ENCODE results near the gene TNFRSF13B. TPM values are rescaled to one million over a fixed set of nuclear protein-coding genes. Genes with fewer than 3 reads are reported as not detected.
"Not testable (repeated sequence)": the region's sequence is repeated elsewhere in the genome, so short reads cannot be mapped to it uniquely, and the experiment has no call there.

Gene TNFRSF13B
- total and polyA plus RNA-seq, 5 donors = not detected

DNA sequence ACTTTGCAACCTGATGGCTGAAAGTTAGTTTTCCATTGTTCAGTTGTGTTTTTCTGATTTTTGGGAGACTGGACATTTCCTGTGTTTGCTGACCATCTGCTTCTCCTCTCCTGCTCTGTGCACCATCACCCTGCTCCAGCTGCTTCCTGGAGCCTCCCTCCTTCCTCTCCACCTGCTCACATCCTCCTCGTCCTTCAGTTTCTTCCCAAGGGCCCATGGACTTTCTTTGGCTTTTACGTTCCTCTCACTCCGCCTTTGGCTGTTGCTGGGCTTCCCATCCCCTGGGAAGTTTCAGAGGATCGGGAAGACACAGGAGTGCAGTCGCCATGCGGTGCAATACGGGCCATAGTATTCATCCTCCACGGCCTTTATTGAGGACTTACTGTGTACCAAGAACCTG lies 61.6 kb downstream of the TNFRSF13B start:
- no peak overlapping the region for H3K4me3 ChIP-seq (ENCODE audit: low read length)
- H3K27ac ChIP-seq (ENCODE audit: low read length) = no peak overlapping the region
- 61% methylated on average over 8 of the region's 8 CpGs for WGBS
- H3K27me3 ChIP-seq (ENCODE audit: control insufficient read depth, insufficient read depth) = no peaks in the 10 kb centered on the region
- intact Hi-C loops (cut with DNase I) = no loop called here
- DNase-seq (no peak), ATAC-seq (no peak)
- H3K9me3 ChIP-seq (ENCODE audit: control insufficient read depth, low read length) = no peaks in the 10 kb centered on the region
- no peaks in the 10 kb centered on the region for H3K4me1 ChIP-seq (ENCODE audit: control insufficient read depth, insufficient read depth, low read length)

DNA sequence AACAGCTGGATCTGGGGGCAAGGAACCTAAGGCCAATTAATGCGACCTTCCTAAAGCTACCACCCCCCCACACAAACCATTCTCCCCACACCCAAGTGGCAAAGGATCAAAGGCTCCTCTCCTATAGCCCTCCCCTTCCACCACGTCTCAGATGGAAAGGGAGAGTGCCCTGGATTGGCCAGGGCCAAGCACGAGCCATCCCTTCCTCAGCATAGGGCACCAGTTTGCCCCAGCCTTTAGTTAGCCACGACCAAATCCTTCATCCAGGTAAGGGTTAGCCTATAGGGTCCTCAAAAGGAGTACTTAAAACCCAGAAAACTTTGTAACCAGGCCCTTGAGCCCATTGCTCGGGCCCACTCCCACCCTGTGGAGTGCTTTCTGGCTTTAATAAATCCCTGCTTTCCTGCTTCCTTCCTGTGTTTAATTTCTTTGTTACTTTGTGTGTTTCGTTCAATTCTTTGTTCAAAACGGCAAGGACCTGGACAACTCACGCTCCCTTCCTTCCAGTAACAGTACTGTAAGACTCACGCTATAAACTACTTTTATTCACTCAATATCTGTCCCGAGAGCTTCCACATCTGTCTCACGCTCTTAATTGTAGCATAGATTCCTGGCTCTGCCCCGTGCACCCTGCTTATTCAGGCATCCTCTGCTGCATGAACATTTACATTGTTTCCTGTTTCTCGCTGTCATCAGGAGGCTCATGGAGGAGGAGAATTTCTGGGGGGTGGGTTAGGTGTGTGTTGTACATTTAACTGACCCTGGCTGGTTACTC lies 62.3 kb downstream of the TNFRSF13B start:
- H3K9me3 ChIP-seq (ENCODE audit: control insufficient read depth, low read length) = no peaks in the 10 kb centered on the region
- 54% methylated on average over 13 of the region's 13 CpGs for WGBS
- no peak overlapping the region for H3K4me3 ChIP-seq (ENCODE audit: low read length)
- DNase-seq (no peak), ATAC-seq (no peak)
- H3K4me1 ChIP-seq (ENCODE audit: control insufficient read depth, insufficient read depth, low read length) = no peaks in the 10 kb centered on the region
- no peaks in the 10 kb centered on the region for H3K27me3 ChIP-seq (ENCODE audit: control insufficient read depth, insufficient read depth)
- H3K27ac ChIP-seq (ENCODE audit: low read length) = no peak overlapping the region
- intact Hi-C loops (cut with DNase I) = no loop called here

DNA sequence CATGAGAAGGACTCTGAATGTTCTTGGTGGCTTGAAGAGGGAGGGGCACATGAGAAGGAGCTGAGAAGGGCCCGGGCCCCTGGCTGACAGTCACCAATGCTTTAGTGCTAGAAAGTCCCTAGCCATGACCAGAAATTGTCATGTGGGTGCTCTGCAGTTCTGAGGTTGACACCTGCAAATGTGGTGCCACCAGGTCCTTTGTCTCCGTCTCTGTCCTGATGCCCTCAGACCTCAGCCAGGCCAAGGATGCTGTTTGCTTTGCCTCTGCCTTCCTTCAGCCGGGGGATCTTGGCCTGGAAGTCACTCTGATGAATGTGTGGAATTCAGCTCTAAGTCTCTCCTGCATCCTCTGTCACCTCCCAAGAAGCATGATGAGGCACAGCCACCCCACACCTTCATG lies 63.6 kb downstream of the TNFRSF13B start:
- H3K9me3 ChIP-seq (ENCODE audit: control insufficient read depth, low read length) = no peaks in the 10 kb centered on the region
- no peaks in the 10 kb centered on the region for H3K4me1 ChIP-seq (ENCODE audit: control insufficient read depth, insufficient read depth, low read length)
- no peak overlapping the region for H3K27ac ChIP-seq (ENCODE audit: low read length)
- intact Hi-C loops (cut with DNase I) = no loop called here
- no peak overlapping the region for H3K4me3 ChIP-seq (ENCODE audit: low read length)
- DNase-seq (no peak), ATAC-seq (no peak)
- 83% methylated on average over 3 of the region's 3 CpGs for WGBS
- H3K27me3 ChIP-seq (ENCODE audit: control insufficient read depth, insufficient read depth) = no peaks in the 10 kb centered on the region

DNA sequence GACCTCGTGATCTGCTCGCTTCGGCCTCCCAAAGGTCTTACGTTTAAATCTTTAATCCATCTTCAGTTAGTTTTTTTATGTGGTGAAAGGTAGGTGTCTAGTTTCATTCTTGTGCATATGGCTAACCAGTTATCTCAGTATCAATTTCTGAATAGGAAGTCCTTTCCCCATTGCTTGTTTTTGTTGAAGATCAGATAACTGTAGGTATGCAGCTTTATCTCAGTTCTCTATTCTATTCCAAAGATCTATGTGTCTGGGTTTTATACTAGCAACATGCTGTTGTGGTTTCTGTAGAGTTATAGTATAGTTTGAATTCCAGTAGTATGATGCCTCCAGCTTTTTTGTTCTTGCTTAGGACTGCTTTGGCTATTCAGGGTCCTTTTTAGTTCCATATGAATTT lies 65.2 kb downstream of the TNFRSF13B start:
- no peak overlapping the region for H3K4me3 ChIP-seq (ENCODE audit: low read length)
- WGBS = 88% methylated on average over 4 of the region's 4 CpGs
- no peak for DNase-seq
- H3K4me1 ChIP-seq (ENCODE audit: control insufficient read depth, insufficient read depth, low read length) = no peaks in the 10 kb centered on the region
- ATAC-seq = no peak
- intact Hi-C loops (cut with DNase I) = no loop called here
- H3K27me3 ChIP-seq (ENCODE audit: control insufficient read depth, insufficient read depth) = no peaks in the 10 kb centered on the region
- no peak overlapping the region for H3K27ac ChIP-seq (ENCODE audit: low read length)
- no peaks in the 10 kb centered on the region for H3K9me3 ChIP-seq (ENCODE audit: control insufficient read depth, low read length)

DNA sequence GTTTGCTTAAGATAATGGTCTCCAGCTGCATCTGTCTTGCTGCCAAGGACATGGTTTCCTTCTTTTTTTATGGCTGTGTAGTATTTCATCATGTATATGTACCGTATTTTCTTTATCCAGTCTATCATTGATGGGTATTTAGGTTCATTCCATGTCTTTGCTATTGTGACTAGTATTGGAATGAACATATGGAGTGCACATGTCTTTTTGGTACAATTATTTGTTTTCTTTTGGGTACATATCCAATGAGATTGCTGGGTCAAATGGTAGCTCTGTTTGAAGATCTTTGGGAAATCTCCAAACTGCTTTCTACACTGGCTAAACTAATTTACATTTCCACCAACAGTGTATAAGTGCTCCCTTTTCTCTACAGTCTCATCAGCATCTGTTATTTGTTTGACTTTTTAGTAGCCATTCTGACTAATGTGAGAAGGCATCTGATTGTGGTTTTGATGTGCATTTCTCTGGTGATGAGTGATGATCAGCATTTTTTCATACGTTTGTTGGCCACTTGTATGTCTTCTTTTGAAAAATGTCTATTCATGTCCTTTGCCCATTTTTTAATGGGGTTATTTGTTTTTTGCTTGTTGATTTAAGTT lies 66.2 kb downstream of the TNFRSF13B start:
- WGBS = 42% methylated on average over 2 of the region's 2 CpGs
- no peak for ATAC-seq
- intact Hi-C loops (cut with DNase I) = no loop called here
- Histone ChIP-seq H3K9me3 (ENCODE audit: control insufficient read depth, low read length) (no peaks in the 10 kb centered on the region), H3K27ac (ENCODE audit: low read length) (no peak overlapping the region), H3K4me3 (ENCODE audit: low read length) (no peak overlapping the region), H3K27me3 (ENCODE audit: control insufficient read depth, insufficient read depth) (no peaks in the 10 kb centered on the region), H3K4me1 (ENCODE audit: control insufficient read depth, insufficient read depth, low read length) (no peaks in the 10 kb centered on the region)
- DNase-seq = no peak

DNA sequence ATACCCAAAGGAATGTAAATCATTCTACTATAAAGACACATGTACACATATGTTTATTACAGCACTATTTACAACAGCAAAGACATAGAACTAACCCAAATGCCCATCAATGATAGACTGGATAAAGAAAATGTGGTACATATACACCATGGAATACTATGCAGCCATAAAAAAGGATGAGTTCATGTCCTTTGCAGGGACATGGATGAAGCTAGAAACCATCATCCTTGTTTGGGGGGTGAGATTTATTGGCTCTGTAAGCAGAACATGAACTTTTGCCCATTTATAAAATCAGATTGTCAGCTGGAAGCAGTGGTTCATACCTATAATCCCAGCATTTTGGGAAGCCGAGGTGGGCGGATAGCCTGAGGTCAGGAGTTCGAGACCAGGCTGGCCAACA lies 68.8 kb downstream of the TNFRSF13B start:
- H3K4me1 ChIP-seq (ENCODE audit: control insufficient read depth, insufficient read depth, low read length); intact Hi-C loops (cut with DNase I); H3K4me3 ChIP-seq (ENCODE audit: low read length); H3K9me3 ChIP-seq (ENCODE audit: control insufficient read depth, low read length); DNase-seq; H3K27me3 ChIP-seq (ENCODE audit: control insufficient read depth, insufficient read depth); ATAC-seq; H3K27ac ChIP-seq (ENCODE audit: low read length): not testable (repeated sequence)
- WGBS = 89% methylated on average over 3 of the region's 3 CpGs

DNA sequence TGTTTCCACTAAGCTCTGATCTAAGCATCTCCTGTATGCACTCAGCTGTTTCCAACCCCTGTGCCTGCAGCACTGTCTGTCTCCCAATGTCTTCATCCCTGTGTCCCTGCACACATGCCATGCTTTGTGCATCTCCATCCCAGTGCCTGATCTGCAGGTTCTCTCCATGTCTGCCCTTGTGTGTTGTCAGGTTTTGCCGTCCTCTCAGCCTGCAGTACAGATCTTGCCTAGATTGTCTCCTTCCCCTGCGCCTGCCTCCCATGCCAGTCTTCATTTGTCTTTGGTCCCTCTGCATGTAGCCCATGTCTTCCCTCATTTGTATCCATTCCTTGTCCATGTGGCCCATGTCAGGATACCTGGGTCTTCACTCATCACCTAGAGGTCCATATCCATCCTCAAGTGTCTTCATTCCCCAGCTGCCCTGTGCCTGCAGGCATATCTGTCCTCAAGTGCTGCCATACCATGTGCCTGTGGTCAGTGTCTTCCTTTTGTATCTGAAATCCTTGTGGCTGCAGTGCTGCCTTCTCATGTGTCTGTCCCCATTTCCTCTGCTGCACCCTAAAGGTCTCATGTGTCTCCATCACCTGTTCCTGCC lies 71.5 kb downstream of the TNFRSF13B start:
- H3K4me3 ChIP-seq (ENCODE audit: low read length) = no peak overlapping the region
- 83% methylated on average over 2 of the region's 2 CpGs for WGBS
- no peaks in the 10 kb centered on the region for H3K9me3 ChIP-seq (ENCODE audit: control insufficient read depth, low read length)
- ATAC-seq (no peak), DNase-seq (no peak)
- intact Hi-C loops (cut with DNase I) = no loop called here
- no peaks in the 10 kb centered on the region for H3K27me3 ChIP-seq (ENCODE audit: control insufficient read depth, insufficient read depth)
- no peaks in the 10 kb centered on the region for H3K4me1 ChIP-seq (ENCODE audit: control insufficient read depth, insufficient read depth, low read length)
- H3K27ac ChIP-seq (ENCODE audit: low read length) = no peak overlapping the region

DNA sequence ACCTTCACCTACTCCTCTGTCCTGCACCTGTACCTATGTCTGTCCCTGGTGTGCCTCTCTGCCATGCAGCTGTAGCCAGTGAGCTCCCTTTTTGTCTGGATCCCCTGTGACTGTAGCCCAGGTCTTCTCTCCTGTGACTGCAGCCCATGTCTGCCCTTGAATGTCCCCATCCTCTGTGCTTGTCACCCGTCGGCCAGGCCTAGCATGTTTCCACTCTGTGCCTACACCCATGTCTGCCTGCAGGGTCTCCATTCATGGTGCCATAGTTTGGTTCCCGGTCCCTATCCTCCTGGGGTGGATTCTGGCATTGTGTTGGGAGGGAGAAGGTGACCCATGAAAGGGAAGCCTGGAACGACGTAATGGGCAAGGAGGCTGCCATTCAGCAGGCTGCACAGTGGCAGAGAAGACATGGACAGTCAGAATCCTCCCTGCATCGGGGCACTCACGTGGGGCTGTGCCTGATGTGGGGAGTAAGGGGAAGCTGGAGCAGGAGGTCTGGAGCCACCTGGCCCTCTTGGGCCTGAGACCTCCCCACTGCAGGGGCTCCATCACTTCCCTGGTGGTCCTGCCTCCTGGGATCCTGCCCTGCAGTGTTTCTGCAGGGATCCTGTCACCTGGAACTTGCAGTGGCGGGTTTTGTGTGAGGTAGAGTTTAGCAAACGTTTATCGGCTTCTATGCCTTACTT lies 74.6 kb downstream of the TNFRSF13B start:
- H3K27ac ChIP-seq (ENCODE audit: low read length); H3K4me1 ChIP-seq (ENCODE audit: control insufficient read depth, insufficient read depth, low read length); H3K9me3 ChIP-seq (ENCODE audit: control insufficient read depth, low read length); intact Hi-C loops (cut with DNase I); H3K4me3 ChIP-seq (ENCODE audit: low read length); H3K27me3 ChIP-seq (ENCODE audit: control insufficient read depth, insufficient read depth); DNase-seq; ATAC-seq: not testable (repeated sequence)
- 80% methylated on average over 10 of the region's 10 CpGs for WGBS

DNA sequence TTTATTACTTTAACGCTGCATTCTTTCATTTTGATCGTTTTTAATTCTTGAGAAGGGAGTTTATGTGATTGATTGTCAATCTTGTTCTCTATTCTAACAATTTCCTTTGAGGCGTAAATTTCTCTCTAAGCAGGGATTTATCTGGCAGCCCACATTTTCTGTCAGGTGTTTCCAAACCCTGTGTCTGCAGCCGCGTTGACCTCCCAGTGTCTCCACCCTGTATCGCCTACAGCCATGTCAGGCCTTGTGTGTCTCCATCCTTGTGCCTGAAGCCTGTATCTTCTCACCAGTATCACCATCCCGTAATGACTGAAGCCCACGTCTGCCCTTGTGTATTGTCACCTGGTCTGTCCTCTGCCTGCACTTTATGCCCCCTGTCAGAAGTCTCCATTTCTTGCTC lies 75.7 kb downstream of the TNFRSF13B start:
- intact Hi-C loops (cut with DNase I); H3K9me3 ChIP-seq (ENCODE audit: control insufficient read depth, low read length); H3K4me1 ChIP-seq (ENCODE audit: control insufficient read depth, insufficient read depth, low read length); DNase-seq; H3K27ac ChIP-seq (ENCODE audit: low read length); H3K4me3 ChIP-seq (ENCODE audit: low read length); H3K27me3 ChIP-seq (ENCODE audit: control insufficient read depth, insufficient read depth); ATAC-seq: not testable (repeated sequence)
- WGBS = 89% methylated on average over 8 of the region's 8 CpGs

DNA sequence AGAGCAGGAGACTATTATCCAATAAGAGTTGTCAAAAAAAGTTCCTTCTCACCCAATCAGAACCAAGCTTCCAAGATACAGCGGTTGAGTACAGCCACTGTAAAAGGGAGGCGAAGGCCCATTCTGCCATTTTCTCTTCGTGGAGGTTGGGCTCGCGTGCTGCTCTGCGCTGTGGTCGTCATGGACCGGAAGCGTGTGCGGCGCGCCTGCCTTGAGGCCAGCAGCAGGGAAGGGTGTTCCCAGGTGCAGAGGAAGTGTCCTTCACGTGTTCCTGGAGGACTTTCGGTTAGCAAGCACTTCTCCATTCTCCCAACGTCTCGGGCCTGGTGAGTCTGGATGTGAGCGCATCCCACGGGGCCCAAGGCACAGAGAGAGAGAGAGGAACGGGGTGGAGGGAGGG lies 78.4 kb downstream of the TNFRSF13B start:
- DNase-seq; H3K4me1 ChIP-seq (ENCODE audit: control insufficient read depth, insufficient read depth, low read length); intact Hi-C loops (cut with DNase I); H3K27ac ChIP-seq (ENCODE audit: low read length); H3K4me3 ChIP-seq (ENCODE audit: low read length); H3K9me3 ChIP-seq (ENCODE audit: control insufficient read depth, low read length); ATAC-seq; H3K27me3 ChIP-seq (ENCODE audit: control insufficient read depth, insufficient read depth): not testable (repeated sequence)
- WGBS = 90% methylated on average over 19 of the region's 19 CpGs

DNA sequence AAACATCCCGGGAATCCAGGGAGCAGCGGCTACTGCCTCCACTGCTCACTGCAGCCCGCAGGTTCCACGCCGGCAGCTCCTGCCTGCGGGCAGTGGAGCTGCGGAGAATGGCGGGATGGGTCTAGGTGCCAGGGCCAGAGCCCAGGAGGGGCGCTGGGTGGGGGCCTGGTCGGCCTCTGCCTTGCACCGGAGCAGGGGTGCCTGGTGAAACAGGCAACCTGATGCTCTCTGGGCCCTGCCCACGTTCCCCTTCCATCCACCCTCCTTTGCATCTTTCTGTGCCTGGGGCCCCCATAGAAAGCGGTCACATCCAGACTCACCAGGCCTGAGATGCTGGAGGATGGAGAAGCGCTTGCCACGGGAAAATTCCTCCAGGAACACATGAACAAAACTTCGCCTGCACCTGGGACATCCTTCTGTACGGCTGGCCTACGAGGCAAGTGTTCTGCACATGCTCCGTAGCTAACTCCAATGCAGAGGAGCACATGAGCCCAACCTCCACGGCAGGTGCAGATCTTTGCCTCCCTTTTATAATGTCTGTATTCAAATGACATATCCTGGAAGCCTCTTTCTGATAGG lies 79.0 kb downstream of the TNFRSF13B start:
- intact Hi-C loops (cut with DNase I); H3K27ac ChIP-seq (ENCODE audit: low read length); H3K4me3 ChIP-seq (ENCODE audit: low read length); ATAC-seq; H3K4me1 ChIP-seq (ENCODE audit: control insufficient read depth, insufficient read depth, low read length); H3K9me3 ChIP-seq (ENCODE audit: control insufficient read depth, low read length); H3K27me3 ChIP-seq (ENCODE audit: control insufficient read depth, insufficient read depth); DNase-seq: not testable (repeated sequence)
- 86% methylated on average over 16 of the region's 20 CpGs for WGBS

Measured in right cardiac atrium (tissue), 5 donors.